Epidermal melanocyte (primary cell): ENCODE data around the gene ZFYVE27.
"Not testable (repeated sequence)": the region's sequence is repeated elsewhere in the genome, so short reads cannot be mapped to it uniquely, and the experiment has no call there.

Experiments
- DNase-seq: peaks from one replicate; pipeline ENCODE4 v3.0.0; 2011; ENCODE audit warnings: low spot score; ENCODE audit not compliant: insufficient read length

ZFYVE27 gene, protein sequence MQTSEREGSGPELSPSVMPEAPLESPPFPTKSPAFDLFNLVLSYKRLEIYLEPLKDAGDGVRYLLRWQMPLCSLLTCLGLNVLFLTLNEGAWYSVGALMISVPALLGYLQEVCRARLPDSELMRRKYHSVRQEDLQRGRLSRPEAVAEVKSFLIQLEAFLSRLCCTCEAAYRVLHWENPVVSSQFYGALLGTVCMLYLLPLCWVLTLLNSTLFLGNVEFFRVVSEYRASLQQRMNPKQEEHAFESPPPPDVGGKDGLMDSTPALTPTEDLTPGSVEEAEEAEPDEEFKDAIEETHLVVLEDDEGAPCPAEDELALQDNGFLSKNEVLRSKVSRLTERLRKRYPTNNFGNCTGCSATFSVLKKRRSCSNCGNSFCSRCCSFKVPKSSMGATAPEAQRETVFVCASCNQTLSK

DNA sequence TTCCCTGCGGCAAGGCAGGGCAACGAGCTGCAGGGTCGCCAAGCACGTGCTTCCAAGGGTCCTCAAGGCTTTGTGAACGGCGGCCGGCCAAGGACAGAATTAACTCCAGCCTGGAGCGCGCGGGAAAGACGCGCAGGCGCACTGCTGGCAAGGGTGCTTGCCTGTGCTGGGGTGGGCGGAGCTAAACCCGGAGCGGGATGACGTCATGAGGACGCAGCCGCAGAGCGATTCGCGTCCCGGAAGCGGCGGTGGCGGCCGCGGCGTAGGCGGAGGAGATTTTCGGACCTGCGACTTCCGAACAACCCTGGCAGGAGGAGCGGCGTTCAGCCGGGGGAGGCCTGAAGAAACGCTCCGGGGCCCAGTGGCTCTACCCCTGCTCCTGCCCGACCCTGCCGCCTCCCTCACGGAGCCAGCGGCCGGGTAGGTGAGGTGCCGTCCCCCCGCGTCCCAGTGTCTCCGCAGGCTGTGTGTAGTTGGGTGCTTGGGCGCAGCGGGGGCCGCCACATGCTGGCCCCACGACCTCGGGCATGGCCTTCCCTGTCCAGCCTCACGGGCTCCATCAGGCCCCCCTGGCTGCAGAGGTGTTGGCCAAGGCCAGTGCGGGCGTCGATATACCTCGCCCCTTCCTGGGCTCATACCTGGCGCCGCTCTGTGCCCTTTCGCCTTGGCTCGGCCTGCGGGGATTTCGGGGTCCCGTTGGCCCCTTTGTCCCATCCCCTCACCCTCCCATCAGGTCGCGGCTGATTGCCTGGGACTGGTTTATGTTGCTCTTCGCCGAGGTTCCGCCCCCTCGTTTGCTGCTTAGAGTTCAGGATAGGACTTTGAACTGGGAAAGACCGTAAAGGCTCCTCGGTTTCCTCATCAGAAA is at the start of gene ZFYVE27:
Gene ZFYVE27 (plus strand): TSS at position 227 of the 868 bp plus-strand sequence. CDS start 1,350 bp downstream, outside the sequence.
- DNase-seq: peak; percentile 98

DNA sequence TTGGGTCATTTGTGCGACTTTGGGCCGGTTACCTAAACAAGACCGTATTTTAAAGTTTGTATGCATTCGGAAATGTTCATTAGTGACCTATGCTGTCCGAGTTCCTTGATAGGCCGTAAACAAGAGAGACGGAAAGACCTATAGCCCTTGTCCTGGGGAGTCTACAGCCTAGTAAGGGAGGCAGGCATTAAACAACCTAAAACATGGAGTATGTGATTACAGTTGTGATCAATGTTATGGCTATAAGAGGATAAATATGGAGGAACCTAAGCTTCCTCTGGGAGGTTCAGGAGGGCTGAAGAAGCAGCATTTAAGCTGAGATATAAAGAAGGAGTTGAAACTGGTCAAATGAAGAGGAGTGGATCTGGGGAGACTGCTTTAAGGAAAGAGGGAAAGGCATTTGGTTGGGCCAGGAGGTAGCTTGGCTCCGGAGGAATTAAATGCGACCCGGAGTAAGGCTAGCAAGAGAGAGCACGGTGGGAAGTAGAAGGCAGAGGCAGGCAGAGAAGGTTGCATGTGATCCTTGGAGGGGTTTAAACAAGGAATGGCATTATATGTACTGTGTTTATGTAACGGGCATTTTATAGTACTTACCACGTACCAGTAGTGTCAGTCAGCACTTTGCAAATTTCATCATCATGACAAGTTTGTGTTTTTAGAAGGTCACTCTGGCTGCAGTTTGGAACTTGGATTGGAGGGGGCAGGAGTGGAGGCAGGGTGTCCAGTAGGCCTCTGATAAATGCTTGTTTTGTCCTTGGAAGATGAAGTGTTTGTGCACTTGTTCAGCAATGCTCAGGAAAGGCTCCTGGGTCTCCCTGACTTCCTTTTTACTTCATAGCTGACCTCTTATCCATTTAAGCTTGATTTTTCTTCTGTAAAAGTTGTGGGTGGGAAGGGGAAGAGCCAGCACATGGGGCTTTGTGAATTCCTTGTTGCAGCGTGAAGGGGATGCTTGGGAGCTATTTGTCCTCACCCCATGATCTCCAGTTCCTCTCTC is 48.8 kb upstream of the ZFYVE27 start:
- DNase-seq: no peak

DNA sequence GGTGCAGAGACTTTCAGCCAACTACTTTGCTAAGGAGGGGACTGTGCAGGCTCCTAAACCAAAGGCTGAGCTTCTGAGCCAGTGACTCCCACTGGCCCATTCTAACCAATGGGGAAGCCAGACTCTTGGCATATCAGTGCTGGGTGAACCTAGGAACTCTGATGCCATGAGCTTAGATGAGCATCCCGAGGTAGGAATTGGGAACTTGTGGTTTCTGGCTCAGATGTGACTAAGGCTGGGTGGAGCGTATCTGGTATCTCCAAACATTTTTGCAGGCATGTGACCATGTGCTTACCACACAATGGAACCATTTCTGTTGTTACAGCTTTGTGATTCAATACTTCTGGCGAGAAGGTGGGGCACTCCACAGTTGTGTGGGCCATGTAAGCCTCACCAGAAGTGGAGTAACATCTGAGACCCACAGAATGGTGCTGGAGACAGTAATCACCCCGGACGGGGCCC is 47.3 kb upstream of the ZFYVE27 start:
- DNase-seq: no peak

DNA sequence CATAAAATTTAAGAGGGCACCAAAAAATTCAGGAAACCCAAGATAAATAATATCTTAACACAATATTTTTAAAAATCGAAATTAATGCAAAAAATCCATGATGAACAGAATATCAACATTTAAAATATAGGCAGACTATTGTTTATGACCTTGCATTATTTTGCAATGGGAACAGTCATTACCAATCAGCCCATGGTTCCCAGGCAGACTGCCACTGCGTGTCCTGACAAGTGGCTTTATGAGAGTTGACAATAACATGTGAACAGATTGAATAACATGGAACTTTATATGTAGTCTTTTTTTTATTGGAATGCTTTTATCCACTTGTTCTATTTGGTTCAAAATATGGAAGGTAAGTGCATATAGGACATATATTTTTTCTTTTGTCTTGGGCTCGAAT is 46.8 kb upstream of the ZFYVE27 start:
- DNase-seq: no peak

DNA sequence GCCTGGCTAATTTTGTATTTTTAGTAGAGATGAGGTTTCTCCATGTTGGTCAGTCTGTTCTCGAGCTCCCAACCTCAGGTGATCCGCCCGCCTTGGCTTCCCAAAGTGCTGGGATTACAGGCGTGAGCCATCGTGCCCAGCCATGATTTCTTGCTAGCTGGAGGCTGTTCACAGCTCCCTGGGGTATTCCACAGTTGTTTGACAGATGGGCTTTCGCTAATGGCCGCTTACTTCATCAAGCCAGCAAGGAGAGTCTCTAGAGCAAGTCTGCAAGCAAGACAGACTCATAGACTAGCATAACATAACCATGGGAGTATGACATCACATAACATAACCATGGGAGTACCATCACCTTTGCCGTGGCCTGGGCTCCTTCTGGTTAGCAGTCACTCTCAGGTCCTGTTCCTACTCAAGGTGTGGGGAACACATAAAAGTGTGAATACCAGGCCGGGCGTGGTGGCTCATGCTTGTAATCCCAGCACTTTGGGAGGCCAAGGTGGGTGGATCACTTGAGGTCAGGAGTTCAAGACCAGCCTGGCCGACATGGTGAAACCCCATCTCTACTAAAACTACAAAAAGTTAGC is 38.8 kb upstream of the ZFYVE27 start:
- DNase-seq: not testable (repeated sequence)

DNA sequence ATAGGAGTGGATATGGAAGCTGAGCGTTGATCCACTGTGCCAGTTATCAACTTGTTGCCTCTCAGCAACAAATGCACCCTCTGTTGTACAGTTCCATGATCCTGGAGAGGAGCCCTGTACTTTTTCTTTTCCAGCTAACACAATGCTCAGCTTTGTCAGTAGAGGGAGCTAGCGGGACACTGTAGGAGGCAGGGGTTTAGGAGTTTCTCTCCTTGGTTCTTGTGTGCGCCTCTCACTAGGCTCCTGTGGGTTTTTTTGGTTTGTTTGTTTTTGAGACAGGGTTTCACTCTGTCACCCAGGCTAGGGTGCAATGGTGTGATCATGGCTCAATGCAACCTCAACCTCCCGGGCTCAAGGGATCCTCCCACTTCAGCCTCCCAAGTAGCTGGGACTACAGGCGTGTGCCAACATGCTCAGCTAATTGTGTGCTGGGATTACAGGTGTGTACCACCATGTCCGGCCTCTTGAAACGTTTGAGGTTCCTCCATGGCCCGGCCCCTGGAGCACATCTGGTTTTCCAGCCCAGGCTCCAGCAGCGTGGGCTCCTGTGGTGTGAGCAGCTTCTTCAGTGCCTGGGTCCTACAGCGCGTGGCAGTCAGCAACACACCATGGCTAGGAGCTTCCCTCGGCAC is 35.4 kb upstream of the ZFYVE27 start:
- DNase-seq: peak; percentile 92

DNA sequence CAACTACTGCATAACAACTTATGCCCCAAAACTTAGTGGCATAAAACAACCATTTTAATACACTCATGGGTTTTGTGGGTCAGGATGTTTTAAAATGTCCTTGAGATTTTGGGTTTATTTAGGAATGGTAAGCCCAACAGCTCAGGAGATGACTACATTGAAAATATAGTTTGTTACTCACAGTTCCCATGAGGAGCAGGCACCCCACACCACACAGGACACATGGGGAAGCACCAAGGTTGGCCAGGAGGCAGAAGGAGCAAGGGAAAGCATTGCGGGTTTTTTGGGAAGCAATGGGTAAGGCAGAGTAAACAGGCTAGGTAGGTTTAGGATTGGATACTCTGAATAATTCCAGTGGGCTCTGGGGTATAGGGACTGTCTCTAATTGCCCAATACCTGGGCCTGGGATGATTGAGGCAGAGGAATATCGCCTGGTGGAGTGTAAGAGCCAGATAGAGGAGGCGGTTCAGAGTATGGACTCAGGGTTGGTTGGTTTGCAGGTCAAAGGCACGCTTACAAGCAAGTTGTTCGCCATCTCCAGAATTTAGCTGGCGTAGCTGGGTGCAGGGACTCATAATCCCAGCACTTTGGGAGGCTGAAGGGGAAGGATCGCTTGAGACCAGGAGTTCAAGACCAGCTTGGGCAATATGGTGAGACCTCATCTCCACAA is 33.4 kb upstream of the ZFYVE27 start:
- DNase-seq: no peak

DNA sequence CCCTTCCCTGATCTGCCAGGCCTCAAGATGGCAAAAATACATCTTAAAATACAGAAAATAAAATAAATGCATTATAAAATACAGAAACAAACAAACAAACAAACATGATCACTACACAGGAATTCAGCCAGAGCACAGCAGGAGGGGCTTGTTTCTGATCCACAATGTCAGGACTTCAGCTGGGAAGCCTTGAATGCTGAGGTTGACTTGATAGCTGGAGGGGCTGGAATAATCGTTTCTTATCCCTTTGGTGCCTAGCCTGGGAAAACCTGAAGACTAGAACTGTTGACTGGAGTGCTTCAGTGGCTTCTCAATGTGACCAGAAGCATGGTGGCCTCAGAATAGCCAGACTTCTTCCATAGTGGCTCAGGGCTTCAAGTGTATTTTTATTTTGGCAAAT is 32.6 kb upstream of the ZFYVE27 start:
- DNase-seq: no peak

DNA sequence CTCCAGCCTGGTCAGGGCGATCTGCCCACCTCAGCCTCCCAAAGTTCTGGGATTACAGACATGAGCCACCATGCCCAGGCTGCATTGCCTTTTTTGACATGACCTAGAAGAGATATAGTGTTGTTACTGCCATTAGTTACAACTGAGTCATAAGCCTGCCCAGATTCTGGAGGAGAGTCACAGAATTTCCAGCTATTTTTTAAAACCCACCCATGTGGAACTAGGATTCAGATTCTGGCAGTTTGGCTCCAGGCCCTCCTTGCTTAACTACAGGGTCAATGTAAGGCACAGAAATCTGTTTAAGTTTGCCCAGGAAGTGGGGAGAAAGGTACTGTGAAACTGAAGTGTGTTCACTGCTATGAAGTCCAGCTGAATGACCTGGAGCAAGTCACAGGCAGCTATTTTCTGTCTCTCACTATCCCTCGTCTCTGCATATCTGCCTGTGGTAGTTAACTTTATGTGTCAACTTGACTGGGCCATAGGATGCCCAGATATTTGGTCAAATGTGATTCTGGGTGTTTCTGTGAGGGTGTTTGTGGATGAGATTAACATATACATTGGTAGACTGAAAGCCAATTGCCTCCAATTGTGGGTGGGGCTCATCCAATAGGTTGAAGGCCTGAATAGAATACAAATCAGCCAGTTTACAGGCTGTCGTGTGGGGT is 31.8 kb upstream of the ZFYVE27 start:
- no peak for DNase-seq

DNA sequence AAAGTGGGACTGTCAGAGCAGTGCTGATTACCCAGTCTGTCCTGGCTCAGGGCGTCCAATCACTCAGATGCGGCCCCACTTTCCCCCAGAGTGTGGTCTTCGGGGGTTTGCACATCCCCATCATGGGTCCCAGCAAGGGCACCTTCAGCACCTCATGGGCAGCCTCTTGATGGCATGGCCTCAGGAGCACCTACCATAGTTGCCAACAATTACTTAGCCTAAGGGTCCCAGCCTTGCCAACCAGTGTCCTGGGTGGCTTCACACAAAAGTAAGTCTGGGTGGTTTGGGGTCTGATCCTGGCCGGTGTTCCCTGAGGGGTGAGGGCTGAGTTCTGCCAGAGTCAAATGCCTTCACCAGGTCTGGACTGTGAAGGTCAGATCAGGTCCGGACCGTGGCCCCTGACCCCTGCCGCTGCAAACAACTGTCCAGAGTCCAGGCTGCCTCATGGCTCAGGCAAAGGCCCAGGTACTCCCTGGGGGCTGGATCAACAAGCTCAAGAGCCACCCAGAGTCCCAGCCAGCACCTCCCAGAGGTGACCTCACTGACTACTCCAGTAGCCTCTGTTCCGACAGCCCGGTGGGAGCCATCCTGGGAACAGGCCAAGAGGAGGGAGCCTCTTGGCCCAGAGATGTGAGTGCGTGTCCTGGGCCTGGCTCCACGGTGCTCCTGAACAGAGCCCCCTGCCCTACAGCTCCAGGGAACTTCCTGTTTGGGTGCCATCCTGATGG is 29.6 kb upstream of the ZFYVE27 start:
- no peak for DNase-seq

DNA sequence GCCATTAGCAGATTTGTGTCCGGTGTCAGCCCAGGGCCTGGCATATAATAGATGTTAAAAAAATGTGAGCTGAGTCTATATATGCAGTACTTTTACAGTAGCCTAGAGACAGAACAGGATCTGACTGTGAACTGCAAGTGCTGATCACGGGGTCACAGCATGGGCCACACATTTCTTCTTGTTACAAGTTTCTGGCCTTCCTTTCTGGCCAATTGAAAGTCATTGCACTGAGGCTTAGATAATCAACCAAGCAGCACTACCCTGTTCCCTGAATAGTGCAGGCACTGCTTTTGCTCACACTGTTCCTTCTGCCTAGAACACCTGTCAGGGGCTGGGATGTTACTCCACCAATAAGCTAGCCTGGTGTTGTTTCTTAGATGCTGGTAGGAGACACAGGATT is 28.8 kb upstream of the ZFYVE27 start:
- DNase-seq: no peak

DNA sequence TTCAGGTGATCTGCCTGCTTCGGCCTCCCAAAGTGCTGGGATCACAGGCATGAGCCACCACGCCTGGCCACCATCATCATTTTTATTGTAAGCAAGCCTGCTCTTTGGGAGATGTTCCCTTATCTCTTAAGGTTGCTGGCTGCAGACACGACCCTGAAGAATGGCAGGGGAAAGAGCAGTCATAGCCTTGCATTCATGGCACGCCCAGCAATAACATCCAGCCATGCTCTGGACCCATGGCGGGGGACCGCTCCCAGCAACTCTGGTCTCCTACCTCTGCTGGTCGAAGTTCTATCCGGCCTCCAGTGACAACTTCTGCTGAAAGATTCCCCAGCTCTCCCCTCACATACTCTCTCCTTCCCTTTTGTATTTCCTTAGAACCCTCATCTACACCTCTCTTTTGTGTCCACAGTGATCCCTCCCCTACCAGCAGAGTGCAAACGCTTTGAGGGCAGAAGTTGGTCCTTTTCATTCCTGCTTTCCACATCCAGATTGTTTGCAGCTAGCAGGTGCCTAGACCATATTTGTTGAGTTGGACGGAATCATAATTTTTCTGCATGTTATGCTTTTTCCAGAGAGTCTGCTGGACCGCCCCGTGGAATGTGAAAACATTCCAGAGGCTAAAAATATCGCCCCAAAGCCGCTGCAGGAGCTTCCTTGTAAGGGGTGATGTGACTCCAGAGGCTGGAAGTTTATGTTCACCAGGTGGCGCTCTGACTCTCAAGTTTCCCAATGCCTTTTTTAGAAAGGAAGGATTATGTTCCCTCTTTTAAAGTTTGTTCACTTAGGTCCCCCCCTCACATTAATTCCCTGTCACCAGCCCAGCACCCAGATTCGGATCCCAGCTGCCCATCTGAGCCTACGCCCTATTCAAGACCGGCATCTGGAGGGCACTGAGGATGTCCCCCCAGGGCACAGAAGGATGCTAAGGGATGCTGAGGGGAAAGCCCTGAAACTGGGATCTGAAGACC is 27.7 kb upstream of the ZFYVE27 start:
- DNase-seq: peak; percentile 70

DNA sequence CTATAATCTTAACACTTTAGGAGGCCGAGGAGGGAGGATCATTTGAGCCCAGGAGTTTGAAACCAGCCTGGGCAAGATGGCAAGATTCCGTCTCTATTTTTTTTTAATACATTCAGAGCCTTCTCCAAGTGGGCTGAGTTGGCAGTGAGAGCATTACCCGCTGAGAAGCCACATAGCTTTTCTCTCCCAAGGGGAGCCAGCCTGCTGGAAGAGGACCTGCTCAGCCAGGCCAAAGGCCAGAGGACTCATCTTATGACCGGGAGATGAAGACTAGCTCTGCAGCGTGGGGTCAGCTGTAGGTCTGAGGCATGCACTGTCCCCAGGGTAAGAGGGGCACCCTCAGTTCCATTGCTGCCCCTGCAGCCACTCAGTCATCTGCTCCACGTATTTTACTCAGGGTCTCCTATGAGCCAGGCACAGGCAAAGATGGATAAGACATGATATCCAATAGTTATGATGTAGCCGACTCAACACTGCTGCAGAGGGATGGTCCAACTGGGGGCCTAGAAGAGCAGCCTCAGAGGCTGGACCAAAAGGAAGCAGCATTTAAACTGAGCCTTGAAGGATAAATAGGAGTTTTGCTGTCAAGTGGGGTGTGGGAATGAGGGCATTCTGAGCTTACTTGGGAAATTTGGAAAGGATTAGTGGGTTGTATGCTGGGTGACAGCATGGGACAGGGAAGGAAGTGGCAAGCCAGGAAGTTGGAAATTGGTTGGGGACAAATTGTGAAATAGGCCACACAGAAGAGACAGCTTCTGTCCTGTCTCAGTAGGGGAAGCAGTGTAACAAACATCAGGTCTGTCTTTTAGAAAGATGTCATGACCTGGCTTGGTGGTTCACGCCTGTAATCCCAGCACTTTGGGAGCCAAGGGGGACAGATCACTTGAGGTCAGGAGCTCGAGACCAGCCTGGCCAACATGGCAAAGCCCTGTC is 25.0 kb upstream of the ZFYVE27 start:
- no peak for DNase-seq

DNA sequence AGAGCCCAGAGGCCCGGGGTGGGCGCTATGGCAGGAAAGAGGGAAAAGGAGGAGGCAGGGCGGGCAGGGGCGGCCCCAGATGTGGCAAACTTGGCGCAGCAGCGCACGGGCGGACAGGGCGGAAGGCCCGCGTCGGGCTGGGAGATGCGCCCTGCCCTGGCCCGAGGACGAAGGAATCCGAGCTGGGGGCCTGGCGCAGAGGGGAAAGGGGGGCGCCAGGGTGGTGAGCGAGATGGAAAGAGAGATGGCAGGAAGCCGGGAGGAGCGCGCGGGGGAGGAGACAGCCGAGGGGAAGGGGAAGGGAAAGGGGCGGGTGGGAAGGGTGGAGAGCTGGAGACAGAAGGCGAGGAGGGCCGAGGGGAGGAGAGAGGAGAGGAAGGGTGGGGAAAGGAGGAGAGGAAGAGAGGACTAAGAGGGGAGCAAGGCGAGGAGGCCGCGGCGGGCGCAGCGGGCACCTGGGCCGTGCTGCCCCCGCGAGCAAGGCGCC is 23.5 kb upstream of the ZFYVE27 start, which contains the start of gene MARVELD1:
Gene MARVELD1 (plus strand): TSS at position 392 of the 487 bp plus-strand sequence. CDS start 147 bp downstream, outside the sequence.
- DNase-seq: peak; percentile 90

DNA sequence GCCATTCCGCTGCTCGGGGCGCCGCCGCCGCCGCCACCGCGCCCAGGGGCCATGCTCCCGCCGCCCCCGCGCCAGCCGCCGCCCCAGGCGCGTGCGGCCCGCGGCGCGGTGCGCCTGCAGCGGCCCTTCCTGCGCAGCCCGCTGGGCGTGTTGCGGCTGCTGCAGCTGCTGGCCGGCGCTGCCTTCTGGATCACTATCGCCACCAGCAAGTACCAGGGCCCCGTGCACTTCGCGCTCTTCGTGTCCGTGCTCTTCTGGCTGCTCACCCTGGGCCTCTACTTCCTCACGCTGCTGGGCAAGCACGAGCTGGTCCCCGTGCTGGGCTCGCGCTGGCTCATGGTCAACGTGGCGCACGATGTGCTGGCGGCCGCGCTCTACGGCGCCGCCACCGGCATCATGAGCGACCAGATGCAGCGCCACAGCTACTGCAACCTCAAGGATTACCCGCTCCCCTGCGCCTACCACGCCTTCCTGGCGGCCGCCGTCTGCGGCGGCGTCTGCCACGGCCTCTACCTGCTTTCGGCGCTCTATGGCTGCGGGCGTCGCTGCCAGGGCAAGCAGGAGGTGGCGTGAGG is 23.0 kb upstream of the ZFYVE27 start:
- DNase-seq: peak; percentile 52
